HG02981 (cell line): ENCODE data around the gene NAA60.
"Not testable (repeated sequence)": the region's sequence is repeated elsewhere in the genome, so short reads cannot be mapped to it uniquely, and the experiment has no call there.

Source experiments
- ATAC-seq: cut with Tn5 transposase; IDR thresholded peaks from one replicate; pipeline ENCODE4 v1.9.1; 2021; ENCODE audit warnings: mild to moderate bottlenecking, moderate library complexity; ENCODE audit not compliant: unreplicated experiment

The NAA60 gene

GRCh38 chr16:3461151-3461550, 17.7 kb downstream of the NAA60 start:
- no peak for ATAC-seq

DNA sequence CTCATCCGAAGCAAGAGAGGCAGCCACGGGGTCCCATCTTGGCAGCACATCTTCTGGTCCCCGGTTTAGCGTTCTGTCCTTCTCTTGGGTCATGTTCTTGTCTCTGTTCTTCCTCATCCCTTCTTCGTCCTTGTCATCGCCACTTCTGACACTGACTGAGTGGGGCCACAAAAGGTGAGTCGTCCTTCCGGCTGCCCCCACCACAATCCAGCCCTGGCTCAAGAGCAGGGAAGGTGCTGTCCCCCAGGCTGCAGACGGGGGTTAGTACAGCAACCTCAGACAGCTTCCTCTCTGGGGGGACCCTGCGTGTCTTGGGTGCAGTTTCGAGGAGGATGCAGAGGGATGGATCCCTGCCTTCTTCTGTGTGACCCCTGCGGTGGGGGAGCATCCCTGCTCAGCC, 21.8 kb downstream of the NAA60 start:
- ATAC-seq = no peak

GRCh38 chr16:3465911-3466584, 22.6 kb downstream of the NAA60 start:
- no peak for ATAC-seq

GRCh38 chr16:3467182-3467581, 23.7 kb downstream of the NAA60 start:
- ATAC-seq = no peak

- no peak for ATAC-seq
These were observed 24.4 kb downstream of the NAA60 start for GRCh38 chr16:3467921-3468320.

DNA sequence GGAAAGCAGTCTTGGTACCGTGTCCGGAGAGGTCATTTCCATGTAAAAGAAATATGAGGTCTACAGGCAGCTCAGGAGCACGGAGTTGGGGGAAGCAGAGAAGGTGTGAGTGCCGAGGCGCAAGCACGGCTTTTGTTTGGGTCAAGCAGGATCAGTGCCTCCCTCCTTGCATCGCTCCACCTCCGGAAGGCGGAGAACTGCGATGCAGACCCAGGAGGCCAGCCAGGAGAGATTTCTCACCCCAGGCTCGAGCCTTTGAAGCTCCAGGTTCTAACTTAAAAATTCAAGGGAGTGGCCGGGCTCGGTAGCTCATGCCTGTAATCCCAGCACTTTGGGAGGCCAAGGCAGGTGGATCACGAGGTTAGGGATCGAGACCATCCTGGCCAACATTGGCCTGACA, 25.0 kb downstream of the NAA60 start:
- ATAC-seq = no peak

DNA sequence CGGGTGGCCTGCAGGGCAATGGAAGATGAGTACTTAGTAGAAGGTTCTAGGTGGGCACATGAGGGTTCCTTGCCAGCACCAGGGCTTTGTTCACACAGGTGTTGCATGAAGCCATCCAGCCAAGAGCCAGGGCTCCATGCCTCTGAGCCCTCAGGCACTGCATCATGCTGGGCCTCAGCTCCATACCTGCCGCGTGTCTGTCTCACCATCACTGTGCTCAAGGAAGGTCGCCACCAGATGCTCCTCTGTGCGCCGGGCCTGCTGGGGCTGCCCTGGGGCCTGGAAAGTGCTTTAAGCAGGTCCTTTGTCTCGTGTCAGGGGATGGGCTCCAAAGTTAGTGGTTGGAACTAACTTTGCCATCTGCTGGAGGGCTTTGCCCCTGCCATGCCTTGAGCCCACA, 26.3 kb downstream of the NAA60 start:
- ATAC-seq = no peak

DNA sequence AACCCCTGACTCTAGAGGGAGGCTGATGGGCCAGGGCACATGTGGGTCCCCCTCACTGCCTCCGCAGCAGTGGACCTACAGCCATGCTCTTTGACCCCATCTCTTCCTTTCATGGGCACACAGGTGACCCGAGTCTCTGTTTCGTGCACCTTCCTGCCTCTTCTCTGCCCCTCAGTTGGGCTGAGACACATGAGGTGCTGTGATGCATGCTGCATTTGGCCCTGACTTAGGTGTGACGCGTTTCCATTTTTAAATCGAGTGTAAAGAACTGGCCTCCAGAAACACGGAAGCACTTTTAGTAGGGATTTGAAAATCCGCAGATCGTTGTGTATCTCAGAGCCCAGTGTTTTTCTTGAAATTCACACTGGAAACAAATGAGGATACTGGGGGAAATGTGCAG, 27.2 kb downstream of the NAA60 start:
- ATAC-seq = no peak

DNA sequence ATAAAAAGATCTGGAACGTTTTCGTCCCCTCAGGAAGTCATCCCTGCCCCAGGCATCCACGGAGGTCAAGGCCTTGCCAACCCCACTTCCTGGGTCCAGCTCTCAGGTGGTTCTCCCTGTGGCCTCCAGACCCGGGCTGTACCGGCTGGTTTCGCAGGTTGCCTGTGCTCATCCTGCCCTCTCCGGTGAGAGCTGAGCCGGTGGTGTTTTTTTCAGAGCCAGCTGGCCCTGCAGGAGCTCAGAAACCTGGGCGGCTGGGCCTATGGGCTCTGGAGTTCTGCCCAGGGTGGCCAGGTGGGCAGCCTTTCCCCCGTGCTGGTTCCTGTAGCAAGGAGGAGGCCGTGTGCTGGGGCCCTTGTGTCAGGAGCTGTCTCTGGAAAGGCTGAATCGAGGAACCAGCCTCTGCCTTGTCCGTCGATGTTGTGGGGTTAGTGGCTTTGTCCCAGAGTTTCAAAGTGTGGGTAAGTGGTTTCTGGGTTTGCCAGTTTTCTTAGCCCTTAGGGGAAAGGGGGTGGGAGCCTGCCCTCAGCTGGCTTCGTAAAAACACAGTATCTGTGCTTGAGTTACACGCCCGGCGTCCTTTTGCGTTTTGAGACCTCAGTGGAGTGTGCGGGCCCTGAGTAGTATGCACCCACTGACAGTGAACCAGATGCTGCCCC, 28.2 kb downstream of the NAA60 start:
- no peak for ATAC-seq

DNA sequence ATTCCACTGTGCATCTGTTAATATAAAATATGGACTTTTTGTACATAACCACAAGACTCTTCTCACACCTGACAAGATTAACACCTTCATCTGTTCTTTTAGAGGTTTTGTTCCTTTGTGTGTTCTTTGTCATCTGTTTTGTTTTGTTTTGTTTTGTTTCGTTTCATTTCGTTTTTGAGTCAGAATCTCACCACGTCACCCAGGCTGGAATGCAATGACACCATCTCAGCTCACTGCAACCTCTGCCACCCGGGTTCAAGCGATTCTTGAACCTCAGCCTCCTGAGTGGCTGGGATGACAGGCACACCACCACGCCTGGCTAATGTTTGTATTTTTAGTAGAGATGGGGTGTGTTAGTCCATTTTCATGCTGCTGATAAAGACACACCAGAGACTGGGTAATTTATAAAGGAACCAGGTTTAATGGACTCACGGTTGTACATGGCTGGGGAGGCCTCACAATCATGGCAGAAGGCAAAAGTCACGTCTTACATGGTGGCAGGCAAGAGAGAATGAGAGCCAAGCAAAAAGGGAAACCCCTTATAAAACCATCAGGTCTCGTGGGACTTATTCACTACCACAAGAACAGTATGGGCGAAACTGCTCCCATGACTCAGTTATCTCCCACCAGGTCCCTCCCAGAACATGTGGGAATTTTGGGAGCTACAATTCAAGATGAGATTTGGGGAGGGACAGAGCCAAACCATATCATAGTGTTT, 29.6 kb downstream of the NAA60 start:
- ATAC-seq = no peak

- ATAC-seq = not testable (repeated sequence)
These were observed 30.1 kb downstream of the NAA60 start for GRCh38 chr16:3473596-3473943.

- no peak for ATAC-seq
These were observed 30.8 kb downstream of the NAA60 start for GRCh38 chr16:3474136-3474779.

GRCh38 chr16:3474870-3475269, 31.4 kb downstream of the NAA60 start:
- not testable (repeated sequence) for ATAC-seq

- no peak for ATAC-seq
These were observed 32.3 kb downstream of the NAA60 start for GRCh38 chr16:3475604-3476375.

- no peak for ATAC-seq
These were observed 32.9 kb downstream of the NAA60 start for GRCh38 chr16:3476409-3476808.

DNA sequence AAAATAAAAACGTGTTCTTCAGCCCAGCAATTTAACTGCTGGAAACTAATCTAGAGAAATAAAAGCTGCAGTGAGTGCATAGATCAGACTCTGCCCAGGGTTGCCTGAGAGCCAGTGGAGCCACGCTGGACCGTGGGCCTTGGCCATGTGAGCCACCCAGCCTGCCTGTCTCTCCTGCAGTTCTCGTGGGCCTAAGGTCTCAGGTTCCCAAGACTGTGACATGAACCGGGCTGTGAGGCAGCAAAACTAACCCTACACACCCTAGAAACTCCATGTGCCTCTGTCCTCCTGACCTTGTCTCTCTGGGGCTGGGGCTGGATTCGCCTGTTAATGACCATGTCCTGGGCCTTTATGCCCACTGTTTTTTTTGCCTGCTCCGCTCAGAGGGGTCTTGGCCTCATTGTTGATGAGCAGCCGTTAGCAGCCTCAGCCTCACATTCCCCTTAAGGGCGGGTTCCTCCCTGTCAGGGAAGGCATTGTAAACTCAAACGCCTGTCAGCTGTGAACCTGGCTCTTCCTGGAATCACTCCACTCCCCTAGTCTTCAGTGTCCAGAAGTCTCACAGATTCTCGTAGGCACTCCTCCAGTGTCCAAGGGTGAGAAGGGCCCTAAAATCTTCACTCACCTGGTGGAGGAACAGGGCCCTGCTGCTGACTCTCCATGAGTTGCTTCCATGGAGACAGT, 34.9 kb downstream of the NAA60 start:
- no peak for ATAC-seq

DNA sequence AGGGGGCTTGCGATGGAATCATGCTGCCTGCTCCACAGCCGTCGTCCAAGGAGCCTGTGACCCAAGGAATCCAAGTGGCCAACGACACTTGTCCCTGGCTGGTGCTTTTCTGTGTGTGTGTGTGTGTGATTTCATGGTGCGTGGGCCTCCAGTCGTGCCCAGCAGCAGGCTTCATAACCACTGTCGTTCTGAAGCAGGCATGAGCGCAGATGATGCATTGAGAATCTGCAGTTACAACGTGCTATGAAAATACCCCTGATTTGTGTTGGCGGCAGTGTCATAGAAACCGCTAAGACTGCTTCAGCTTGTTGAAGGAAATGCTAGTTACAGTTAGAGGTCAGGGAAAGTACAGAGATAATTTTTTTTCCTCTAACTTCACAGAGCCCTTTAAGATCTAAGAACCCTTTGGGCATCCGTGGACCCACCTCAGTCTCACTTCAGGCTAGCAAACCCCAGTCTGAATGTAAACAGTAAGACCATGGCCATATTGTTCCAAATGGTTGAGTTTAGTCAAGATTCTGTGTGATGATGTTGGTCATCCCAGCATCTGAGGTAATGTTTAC, 36.3 kb downstream of the NAA60 start:
- no peak for ATAC-seq

DNA sequence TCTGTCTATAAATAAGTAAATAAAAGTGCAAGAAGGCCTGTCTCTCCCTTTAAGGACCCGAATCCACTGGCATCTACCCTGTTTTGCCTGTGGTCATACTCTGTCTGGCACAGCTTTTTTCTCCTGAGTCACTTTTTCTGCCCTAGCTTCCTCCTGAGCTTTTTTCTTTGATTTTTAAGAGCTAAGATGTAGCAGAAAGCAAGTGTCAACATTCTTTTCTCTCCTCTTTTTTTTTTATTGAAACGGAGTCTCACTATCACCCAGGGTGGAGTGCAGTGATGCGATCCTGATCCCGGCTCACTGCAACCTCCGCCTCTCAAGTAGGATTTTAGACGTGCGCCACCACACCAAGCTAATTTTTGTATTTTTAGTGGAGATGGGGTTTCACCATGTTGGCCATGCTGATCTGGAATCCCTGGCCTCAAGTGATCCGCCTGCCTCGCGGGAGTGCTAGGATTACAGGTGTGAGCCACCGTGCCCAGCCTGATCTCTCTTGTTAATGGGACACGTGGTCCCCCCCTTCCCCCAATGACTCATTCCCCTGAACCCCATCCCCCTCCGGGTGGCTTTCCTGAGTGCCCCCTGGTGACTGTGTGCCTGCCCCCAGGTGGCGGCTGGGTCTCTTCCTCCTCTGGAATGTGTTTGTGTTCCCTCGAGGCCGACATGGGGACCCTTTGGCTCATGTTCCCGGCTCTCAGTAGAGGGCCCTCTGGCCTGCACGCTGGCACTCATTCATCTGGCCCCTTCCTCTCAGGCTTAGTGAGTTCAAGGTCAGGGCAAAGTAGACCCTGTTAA, 37.6 kb downstream of the NAA60 start:
- no peak for ATAC-seq
